Suprapubic skin (tissue), 4 donors: ENCODE data around the gene SEMA3G. TPM values are rescaled to one million over a fixed set of nuclear protein-coding genes. Genes with fewer than 3 reads are reported as not detected.

Experiments used
- DNase-seq, 2 donors: peaks; one replicate each; pipeline ENCODE4 v3.0.0-alpha.2; 2019; ENCODE audit warnings: low spot score in 2 of 2
- H3K27ac ChIP-seq: fragments of 200-600 bp; sonication (generic); one replicate; pipeline ENCODE4 v1.5.1; 2019
- H3K27me3 ChIP-seq: fragments of 200-600 bp; sonication (generic); one replicate; pipeline ENCODE4 v1.5.1; 2019
- H3K36me3 ChIP-seq: fragments of 200-600 bp; sonication (generic); one replicate; pipeline ENCODE4 v1.5.1; 2019
- H3K4me1 ChIP-seq: fragments of 200-600 bp; sonication (generic); one replicate; pipeline ENCODE4 v1.5.1; 2019
- H3K4me3 ChIP-seq: fragments of 200-600 bp; sonication (generic); one replicate; pipeline ENCODE4 v1.5.1; 2019; ENCODE audit warnings: mild to moderate bottlenecking
- H3K9me3 ChIP-seq: fragments of 200-600 bp; sonication (generic); one replicate; pipeline ENCODE4 v1.5.1; 2019
- EP300 ChIP-seq: sonication (generic); formaldehyde crosslinking; IDR thresholded peaks from one replicate; pipeline ENCODE4 v1.6.1; 2017; ENCODE audit warnings: antibody characterized with exemption
- POLR2A ChIP-seq, 2 donors: fragments of 450-650 bp; IDR thresholded peaks; one replicate each; pipeline ENCODE4 v1.6.1; 2017; ENCODE audit warnings: antibody characterized with exemption in 2 of 2, mild to moderate bottlenecking in 2 of 2, moderate library complexity in 2 of 2
- POLR2AphosphoS5 ChIP-seq, 3 donors: sonication (generic); formaldehyde crosslinking; IDR thresholded peaks; one replicate each; pipeline ENCODE4 v1.6.1; 2017; ENCODE audit warnings: antibody characterized with exemption in 3 of 3
- WGBS: methylation state at CpG from one replicate; pipeline ENCODE4 v1.1.5; 2018; 5-methylcytosine and 5-hydroxymethylcytosine counted together
- total RNA-seq, 4 donors: library from RNA; depleted of rRNA; stranded (reverse); fragments of >200 nt; gene quantifications; one replicate each; pipeline ENCODE4 v1.1.0, GENCODE V29; 2016
- TF ChIP-seq, protein P1 (sequence below), 2 donors: fragments of 200-600 bp in 1 of 2; fragments of 450-650 bp in 1 of 2; sonication (generic) in 1 of 2; IDR thresholded peaks; one replicate each; pipeline ENCODE4 v1.5.1; 2016 to 2019; ENCODE audit warnings: antibody characterized with exemption in 2 of 2, mild to moderate bottlenecking in 1 of 2, moderate library complexity in 1 of 2

Gene SEMA3G
- total RNA-seq, 4 donors from 2014 or later: 14.4 to 44.0 (median 26.5) TPM

DNA sequence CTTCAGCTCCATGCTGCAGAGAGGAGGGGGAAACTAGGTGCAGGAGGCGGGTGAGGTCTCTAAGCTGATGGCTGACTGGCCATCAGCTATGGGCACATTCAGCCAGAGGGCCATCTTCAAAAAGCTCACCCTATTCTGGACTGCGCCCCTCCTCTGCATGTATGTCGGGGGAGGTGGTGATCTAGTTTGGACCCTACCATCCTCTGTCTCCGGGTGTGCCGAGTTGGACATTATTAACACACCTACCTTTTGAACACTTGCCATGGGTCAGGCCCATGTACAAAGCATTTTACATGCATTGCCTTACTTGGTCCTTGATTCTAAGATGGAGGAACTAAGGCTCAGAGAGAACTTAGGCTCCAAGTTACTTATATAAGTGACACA lies 11.9 kb upstream of the SEMA3G start:
- TF ChIP-seq POLR2AphosphoS5 (IDR thresholded peaks at IDR 0.05): no peak
- no peak for TF ChIP-seq EP300
- TF ChIP-seq, protein P1, sequence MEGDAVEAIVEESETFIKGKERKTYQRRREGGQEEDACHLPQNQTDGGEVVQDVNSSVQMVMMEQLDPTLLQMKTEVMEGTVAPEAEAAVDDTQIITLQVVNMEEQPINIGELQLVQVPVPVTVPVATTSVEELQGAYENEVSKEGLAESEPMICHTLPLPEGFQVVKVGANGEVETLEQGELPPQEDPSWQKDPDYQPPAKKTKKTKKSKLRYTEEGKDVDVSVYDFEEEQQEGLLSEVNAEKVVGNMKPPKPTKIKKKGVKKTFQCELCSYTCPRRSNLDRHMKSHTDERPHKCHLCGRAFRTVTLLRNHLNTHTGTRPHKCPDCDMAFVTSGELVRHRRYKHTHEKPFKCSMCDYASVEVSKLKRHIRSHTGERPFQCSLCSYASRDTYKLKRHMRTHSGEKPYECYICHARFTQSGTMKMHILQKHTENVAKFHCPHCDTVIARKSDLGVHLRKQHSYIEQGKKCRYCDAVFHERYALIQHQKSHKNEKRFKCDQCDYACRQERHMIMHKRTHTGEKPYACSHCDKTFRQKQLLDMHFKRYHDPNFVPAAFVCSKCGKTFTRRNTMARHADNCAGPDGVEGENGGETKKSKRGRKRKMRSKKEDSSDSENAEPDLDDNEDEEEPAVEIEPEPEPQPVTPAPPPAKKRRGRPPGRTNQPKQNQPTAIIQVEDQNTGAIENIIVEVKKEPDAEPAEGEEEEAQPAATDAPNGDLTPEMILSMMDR (IDR thresholded peaks at IDR 0.05): no peak
- TF ChIP-seq POLR2A (IDR thresholded peaks at IDR 0.05): no peak
- peak overlapping the region; percentile 88 for H3K4me3 ChIP-seq
- WGBS: 84% methylated on average over 5 of the region's 5 CpGs
- peaks cover 27% of the 10 kb centered on the region for H3K36me3 ChIP-seq
- H3K4me1 ChIP-seq: peaks cover 47% of the 10 kb centered on the region
- peak overlapping the region; percentile 94 for H3K27ac ChIP-seq
- H3K27me3 ChIP-seq: no peaks in the 10 kb centered on the region
- no peaks in the 10 kb centered on the region for H3K9me3 ChIP-seq
- DNase-seq: no peak

DNA sequence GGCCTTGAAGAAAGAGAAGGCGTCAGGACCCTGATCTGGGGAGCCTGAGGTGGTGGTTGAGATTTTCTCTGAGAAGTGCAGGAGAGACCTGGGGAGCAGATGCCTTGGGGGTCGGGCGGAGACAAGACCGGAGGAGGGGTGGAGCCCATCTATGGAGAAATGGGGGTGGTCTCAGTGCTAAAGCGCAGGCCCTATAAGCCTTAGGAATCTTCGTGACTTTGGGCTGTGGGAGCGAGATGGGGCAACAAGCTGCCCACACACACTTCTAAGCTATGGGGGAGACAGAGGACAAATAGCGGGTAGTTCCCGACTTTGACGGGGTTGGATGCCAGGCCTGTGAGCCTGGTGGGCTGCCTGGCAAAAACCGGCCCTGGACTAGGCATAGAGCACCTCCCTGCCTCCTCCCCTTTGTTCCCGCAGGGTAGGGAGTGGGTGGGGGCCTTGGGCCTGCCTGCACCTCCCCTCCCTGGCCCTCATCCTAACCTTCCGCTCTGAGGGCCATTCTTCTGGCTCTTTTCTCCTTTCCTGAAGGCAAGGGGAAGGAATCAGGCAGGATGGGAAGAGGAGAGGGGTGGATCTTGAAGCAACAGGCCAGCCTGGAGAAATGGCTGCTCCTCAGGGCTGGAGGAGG lies 11.4 kb upstream of the SEMA3G start:
- peak overlapping the region; percentile 88 for H3K4me3 ChIP-seq
- peaks cover 47% of the 10 kb centered on the region for H3K4me1 ChIP-seq
- no peak for DNase-seq
- H3K9me3 ChIP-seq: no peaks in the 10 kb centered on the region
- no peak for TF ChIP-seq POLR2A (IDR thresholded peaks at IDR 0.05)
- TF ChIP-seq POLR2AphosphoS5 (IDR thresholded peaks at IDR 0.05): no peak
- no peak for TF ChIP-seq EP300
- TF ChIP-seq, protein P1 (IDR thresholded peaks at IDR 0.05): no peak
- peak overlapping the region; percentile 94 for H3K27ac ChIP-seq
- H3K27me3 ChIP-seq: no peaks in the 10 kb centered on the region
- peaks cover 27% of the 10 kb centered on the region for H3K36me3 ChIP-seq
- 7% methylated on average over 13 of the region's 13 CpGs for WGBS

DNA sequence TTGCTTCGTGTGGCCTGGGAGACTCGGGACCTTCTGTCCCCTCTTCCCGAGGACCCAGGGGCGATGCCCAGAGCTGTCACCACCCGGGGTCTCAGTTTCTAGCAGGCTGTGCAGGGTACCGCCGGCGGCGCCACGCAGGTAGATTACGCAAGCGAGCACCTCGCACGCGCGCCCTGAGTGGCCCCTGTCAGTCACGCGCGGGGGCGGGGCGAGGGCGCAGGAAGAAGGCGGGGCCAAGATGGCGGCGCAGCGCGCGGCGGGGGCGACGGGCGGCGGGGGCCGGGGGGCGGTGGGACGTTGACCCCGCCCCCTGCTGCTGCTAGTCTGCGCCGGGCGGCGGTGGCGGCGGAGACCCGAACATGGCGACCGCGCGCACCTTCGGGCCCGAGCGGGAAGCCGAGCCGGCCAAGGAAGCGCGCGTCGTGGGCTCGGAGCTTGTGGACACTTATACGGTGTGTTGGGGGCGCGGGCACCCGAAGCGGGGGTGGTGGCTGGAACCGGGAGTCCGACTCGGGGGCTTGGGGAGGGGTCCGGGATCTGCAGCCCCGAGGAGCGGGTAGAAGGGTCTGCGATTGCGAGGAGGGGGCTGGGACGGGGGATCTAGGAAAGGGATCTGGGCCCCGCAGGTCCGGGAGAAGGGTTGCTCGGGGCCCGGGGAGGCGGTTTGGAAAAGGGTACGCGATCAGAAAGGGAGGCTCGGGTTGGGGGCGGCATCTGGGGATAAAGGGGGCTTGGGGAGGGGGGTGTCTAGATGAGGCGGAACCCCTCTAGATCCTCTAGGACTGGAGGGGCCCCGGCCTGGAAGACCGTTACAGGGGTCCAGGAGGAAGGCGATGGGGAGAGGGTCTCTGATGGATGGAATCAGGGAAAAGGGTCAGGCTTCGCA lies 10.6 kb upstream of the SEMA3G start, which contains the start of gene NISCH:
Gene NISCH, plus strand, starts transcription at position 322 of the 886 bp plus-strand sequence. Its CDS starts 38 bp downstream, at position 360.
- H3K4me1 ChIP-seq: peaks cover 47% of the 10 kb centered on the region
- peaks cover 20% of the 10 kb centered on the region for H3K36me3 ChIP-seq
- H3K27ac ChIP-seq: peak within 1 kb of the TSS; percentile 94
- TF ChIP-seq, protein P1 (IDR thresholded peaks at IDR 0.05): no peak
- peak in 1 of 3 donors; percentile 79 for TF ChIP-seq POLR2AphosphoS5 (IDR thresholded peaks at IDR 0.05)
- no peaks in the 10 kb centered on the region for H3K9me3 ChIP-seq
- under 1% methylated on average over 23 of the region's 86 CpGs for WGBS
- H3K27me3 ChIP-seq: no peaks in the 10 kb centered on the region
- peak within 1 kb of the TSS; percentile 88 for H3K4me3 ChIP-seq
- DNase-seq: peak; percentile 93 to 94

DNA sequence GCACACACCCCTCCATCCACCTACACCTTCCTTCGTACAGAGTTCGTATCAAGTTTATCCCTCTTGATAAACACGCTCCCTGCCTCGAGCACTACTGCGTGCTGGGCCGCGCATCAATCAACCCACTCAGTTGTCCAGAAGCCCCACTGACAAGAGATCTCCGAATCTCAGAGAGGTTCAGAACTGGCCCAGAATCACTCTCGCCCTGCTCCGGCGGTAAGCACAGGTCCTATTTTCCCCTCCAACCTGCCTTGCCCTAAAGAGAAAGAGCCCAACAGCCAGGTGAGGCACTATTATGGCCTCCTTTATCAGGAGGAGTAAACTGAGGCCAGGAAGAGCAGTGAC lies 10.0 kb upstream of the SEMA3G start:
- Histone ChIP-seq H3K36me3 (peaks cover 15% of the 10 kb centered on the region), H3K27me3 (no peaks in the 10 kb centered on the region), H3K27ac (peak overlapping the region; percentile 94), H3K4me3 (peak overlapping the region; percentile 88), H3K9me3 (no peaks in the 10 kb centered on the region), H3K4me1 (peaks cover 53% of the 10 kb centered on the region)
- TF ChIP-seq POLR2AphosphoS5 (IDR thresholded peaks at IDR 0.05): no peak
- no peak for TF ChIP-seq POLR2A (IDR thresholded peaks at IDR 0.05)
- TF ChIP-seq, protein P1 (IDR thresholded peaks at IDR 0.05): no peak
- no peak for TF ChIP-seq EP300
- no peak for DNase-seq
- WGBS: 42% methylated on average over 11 of the region's 11 CpGs
